ENCODE data around the gene OR52D1. TPM values are rescaled to one million over a fixed set of nuclear protein-coding genes. Genes with fewer than 3 reads are reported as not detected.

Gene OR52D1
- total RNA-seq, 2 experiments from 2014 or later: not detected

DNA sequence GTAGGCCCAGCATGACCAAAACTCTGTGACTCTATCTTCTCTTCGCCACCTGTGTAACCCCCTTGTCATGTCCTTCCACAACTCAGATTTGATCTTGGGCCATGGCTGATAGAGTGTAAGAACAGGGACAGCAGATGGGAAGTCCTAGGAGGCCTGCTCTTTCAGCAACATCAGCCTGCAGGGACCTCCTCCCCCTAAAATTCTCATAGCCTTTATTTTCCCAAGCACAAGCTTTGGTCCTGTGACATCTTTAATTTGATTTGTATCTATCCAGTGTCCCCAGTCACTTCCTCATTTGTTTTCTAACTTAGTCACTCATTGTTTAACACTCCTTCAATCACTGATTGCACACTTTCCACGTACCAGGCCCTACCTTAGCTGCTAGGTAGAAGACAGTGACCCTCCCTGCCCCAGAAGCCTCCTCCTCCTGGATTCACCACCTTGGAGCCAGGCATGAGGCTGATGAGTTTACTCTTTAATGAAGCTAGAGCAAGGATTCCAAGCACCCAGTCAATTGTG lies 16.0 kb downstream of the OR52D1 start:
- Mint-ChIP-seq H3K4me3 (no peak overlapping the region), H3K9me3 (no peaks in the 10 kb centered on the region), H3K27me3 (peaks cover 4% of the 10 kb centered on the region), H3K36me3 (no peaks in the 10 kb centered on the region), H3K4me1 (no peaks in the 10 kb centered on the region), H3K27ac (no peak overlapping the region)
- no peak for DNase-seq

DNA sequence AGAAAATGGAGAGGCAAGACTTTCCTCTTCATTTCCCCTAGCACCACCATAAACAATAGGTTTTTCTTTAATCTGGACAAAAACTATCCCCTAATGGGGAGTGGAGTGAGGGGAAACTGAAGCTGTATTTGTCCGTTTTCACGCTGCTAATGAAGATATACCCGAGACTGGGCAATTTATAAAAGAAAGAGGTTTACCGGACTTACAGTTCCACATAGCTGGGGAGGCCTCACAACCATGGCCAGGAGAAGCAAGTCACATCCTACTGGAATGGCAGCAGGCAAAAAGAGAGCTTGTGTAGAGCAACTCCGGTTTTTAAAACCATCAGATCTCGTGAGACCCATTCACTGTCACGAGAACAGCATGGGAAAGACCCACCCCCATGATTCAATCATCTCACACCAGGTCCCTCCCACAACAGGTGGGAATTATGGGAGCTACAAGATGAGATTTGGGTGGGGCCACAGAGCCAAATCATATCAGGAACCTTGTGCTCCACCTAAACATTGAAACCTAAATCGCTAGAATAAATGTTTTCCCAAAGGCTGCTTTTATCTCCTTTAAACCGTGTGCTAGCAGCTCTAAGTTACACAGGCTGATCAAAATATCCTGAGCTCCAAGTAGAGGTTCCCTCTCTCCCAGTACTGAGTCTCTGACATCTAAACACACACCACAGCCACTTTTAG lies 17.0 kb downstream of the OR52D1 start:
- H3K9me3 Mint-ChIP-seq: no peaks in the 10 kb centered on the region
- H3K4me1 Mint-ChIP-seq: no peaks in the 10 kb centered on the region
- peaks cover 4% of the 10 kb centered on the region for H3K27me3 Mint-ChIP-seq
- H3K27ac Mint-ChIP-seq: no peak overlapping the region
- no peaks in the 10 kb centered on the region for H3K36me3 Mint-ChIP-seq
- no peak for DNase-seq
- H3K4me3 Mint-ChIP-seq: no peak overlapping the region

DNA sequence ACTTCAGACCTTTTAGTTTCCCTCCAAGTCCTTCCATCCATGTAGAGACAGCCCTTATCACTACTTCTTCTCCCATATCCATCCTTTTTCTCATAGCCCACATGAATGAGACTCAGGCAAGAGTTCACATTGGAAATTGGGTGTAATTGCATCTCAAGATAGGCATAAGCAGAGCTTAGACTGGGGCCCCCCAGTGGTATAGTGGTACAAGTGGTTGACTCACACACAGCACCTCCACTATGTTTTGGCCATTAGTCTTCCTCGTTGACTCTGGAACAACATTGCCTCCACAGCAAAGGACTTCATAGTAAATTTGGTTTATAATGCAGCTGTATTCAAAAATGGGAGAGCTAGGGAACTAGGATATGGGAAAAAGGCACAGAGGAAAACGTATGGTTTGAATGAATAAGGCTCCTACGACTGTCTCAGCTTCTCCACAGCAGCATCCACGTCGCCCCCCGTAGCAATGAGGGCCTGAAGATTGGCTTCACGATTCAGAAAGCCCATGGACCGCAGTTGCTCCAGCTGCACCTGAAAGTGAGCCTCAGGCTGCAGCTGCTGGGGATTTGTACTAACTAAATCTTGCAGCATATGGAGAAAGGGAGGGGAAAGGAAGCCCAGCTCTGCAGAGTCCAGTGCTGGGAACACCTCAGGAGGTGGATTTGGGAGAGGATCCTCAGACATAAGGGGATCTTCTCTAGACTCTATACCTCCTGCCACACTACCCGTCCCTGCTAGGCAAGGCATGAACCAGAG lies 18.9 kb downstream of the OR52D1 start:
- no peaks in the 10 kb centered on the region for H3K9me3 Mint-ChIP-seq
- peaks cover 4% of the 10 kb centered on the region for H3K27me3 Mint-ChIP-seq
- no peak overlapping the region for H3K4me3 Mint-ChIP-seq
- no peaks in the 10 kb centered on the region for H3K4me1 Mint-ChIP-seq
- H3K36me3 Mint-ChIP-seq: no peaks in the 10 kb centered on the region
- no peak for DNase-seq
- H3K27ac Mint-ChIP-seq: no peak overlapping the region

DNA sequence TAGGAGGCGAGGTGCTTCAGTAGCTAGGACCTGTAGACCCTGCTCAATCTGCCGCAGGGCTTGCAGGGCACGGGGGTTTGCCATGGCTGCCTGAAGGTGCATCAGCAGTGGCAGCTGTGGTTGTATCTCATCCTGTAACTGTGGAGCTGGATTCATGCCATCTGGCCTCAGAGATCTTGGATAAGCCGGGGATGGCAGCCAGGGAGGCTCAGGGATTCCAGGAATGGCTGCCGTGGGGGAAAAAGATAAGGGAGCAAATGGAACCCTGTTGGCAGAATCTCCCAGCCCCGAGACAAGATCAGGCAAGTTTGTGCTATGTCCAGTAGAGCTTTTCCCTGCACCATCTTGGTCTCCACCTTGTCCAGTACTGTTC lies 19.4 kb downstream of the OR52D1 start:
- Mint-ChIP-seq H3K4me1 (no peaks in the 10 kb centered on the region), H3K9me3 (no peaks in the 10 kb centered on the region), H3K4me3 (no peak overlapping the region), H3K27me3 (peaks cover 4% of the 10 kb centered on the region), H3K36me3 (no peaks in the 10 kb centered on the region), H3K27ac (no peak overlapping the region)
- no peak for DNase-seq

DNA sequence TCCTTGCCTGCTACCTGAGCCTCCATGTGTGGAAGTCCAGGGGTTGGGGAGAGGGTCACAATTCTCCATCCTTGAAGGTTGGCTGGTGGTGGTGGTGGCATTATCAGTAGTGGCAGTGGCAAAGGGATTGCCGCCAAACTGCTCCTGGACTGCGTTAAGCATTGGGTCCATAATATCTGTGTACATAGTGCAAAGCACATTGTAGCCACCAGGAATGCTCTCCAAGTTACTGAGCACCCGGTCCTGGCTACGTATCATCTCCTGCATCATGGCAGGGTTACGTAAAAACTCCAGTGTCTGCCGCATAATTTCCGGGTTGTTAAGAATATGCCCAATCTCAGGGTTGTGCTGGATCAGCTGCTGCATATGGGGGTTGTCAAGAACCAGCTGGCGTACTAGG lies 20.1 kb downstream of the OR52D1 start:
- Mint-ChIP-seq H3K4me1 (no peaks in the 10 kb centered on the region), H3K27ac (no peak overlapping the region), H3K4me3 (no peak overlapping the region), H3K27me3 (peaks cover 4% of the 10 kb centered on the region), H3K9me3 (no peaks in the 10 kb centered on the region), H3K36me3 (no peaks in the 10 kb centered on the region)
- DNase-seq: no peak

DNA sequence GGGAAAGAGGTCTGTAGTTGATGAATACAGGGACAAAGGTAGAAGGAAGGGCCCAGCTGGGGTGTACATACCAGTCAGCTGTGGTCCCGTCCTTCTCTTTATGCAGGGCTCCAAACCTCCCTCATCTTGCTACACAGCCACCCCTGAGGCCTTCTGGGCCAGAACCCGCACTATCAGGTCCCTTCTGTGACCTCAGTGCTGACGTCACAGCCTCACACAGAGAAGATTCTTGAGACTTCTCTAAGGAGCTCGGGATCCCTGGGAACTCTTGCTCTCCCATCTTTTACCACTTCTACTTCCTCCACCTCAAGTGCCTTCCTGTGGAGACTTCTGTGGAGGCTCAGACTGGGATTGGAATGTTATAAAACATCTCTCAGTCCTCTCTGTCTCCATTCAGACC lies 21.3 kb downstream of the OR52D1 start, which contains the start of gene UBQLN3:
Gene UBQLN3 (minus strand): TSS at position 155 of the 400 bp plus-strand sequence. CDS start 399 bp downstream, outside the sequence.
- H3K27ac Mint-ChIP-seq: no peak within 1 kb of the TSS

DNA sequence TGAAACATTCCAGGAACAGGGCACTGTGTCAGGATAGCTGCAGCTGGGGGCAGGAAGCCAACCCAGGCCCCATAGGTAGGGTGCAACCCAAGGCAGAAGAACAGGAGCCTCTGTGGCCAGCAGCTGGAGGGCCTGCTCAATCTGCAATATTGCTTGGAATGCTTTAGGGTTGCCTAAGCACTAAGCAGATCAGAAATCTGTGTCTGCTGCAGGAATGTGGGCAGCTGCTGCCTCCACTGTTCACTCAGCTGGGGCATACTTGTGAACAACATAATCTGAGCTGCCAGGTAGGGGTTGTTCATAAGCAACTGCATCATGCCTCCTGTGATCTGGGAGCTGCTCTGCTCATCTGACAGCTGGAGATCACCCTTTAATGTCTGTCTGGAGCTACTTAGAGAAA lies 26.4 kb downstream of the OR52D1 start:
- H3K4me1 Mint-ChIP-seq: no peaks in the 10 kb centered on the region
- H3K27ac Mint-ChIP-seq: no peak overlapping the region
- H3K4me3 Mint-ChIP-seq: no peak overlapping the region
- DNase-seq: no peak
- H3K27me3 Mint-ChIP-seq: no peaks in the 10 kb centered on the region
- H3K9me3 Mint-ChIP-seq: no peaks in the 10 kb centered on the region
- no peaks in the 10 kb centered on the region for H3K36me3 Mint-ChIP-seq

More for the DNA sequence above, 21.3 kb downstream of the OR52D1 start, which contains the start of gene UBQLN3:
- Mint-ChIP-seq H3K27me3 (peaks cover 4% of the 10 kb centered on the region), H3K36me3 (no peaks in the 10 kb centered on the region), H3K4me1 (no peaks in the 10 kb centered on the region), H3K4me3 (no peak within 1 kb of the TSS), H3K9me3 (no peaks in the 10 kb centered on the region)
- DNase-seq: no peak

DNA sequence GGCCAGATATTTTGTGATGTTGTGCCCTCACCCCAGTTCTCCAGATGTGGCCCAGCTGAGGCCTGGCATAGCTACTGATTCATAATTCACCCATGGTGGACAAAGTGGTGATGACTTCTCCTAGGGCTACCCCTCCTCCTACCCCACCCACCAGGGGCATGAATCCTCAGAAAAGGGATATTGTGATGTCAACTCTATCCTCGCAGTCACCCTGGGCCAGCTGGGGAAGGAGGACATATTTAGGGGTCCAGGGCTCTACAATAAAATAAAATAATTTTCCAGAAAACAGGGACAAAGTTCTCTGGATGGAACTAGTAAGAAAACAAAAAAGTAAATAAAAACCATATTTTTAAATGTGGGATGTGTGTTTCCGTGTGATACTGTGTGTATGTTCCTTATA lies 28.1 kb downstream of the OR52D1 start, which contains the start of gene UBQLNL:
Gene UBQLNL (minus strand): TSS at position 101 of the 400 bp plus-strand sequence. CDS start 258 bp downstream, outside the sequence.
- H3K4me3 Mint-ChIP-seq: no peak within 1 kb of the TSS
- no peak within 1 kb of the TSS for H3K27ac Mint-ChIP-seq
- no peaks in the 10 kb centered on the region for H3K27me3 Mint-ChIP-seq
- no peaks in the 10 kb centered on the region for H3K9me3 Mint-ChIP-seq
- no peaks in the 10 kb centered on the region for H3K36me3 Mint-ChIP-seq
- DNase-seq: no peak
- H3K4me1 Mint-ChIP-seq: no peaks in the 10 kb centered on the region

DNA sequence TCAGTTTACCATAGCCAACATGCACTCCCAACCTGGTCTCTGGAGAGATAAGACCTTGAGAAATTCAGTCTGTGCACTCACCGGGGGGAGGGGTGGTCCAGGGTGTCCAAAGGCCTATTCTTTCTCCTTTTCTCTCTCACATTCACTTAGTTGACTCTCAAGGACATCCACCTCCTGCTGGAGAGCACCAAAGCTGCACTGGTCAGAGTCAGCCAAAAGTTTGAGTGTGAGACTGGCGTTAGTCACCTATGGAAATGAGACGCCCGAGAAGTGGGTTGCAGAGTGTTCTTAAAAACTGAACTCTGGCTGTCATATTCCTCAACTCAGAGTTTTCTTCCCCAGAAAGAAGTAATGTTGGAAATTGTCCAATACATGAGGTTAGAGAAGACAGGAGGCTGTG lies 33.1 kb downstream of the OR52D1 start:
- no peak overlapping the region for H3K4me3 Mint-ChIP-seq

DNA sequence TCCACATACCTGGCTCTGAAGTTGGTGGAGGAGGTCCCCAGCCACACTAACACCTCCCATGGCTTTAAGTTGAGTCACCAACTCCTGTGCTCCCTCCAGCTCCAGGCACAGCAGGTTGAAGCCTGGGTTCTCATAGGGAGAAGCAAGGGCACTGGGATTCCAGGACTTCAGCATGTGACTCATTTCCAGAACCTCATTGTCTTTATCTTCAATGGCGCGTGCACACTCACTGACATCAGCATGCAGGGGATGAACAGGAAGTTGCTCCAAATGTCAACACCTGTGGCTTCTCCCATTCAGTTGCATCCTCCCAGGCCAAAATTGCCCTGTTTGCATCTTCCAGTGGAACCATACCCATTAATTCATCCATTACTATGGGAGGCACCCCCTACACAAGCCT lies 33.8 kb downstream of the OR52D1 start:
- Mint-ChIP-seq H3K4me3 (no peak overlapping the region), H3K36me3 (no peaks in the 10 kb centered on the region), H3K4me1 (no peaks in the 10 kb centered on the region), H3K27me3 (no peaks in the 10 kb centered on the region), H3K27ac (no peak overlapping the region), H3K9me3 (no peaks in the 10 kb centered on the region)
- no peak for DNase-seq

More for the DNA sequence above, 33.1 kb downstream of the OR52D1 start:
- Mint-ChIP-seq H3K9me3 (no peaks in the 10 kb centered on the region), H3K36me3 (no peaks in the 10 kb centered on the region), H3K27ac (no peak overlapping the region), H3K4me1 (no peaks in the 10 kb centered on the region), H3K27me3 (no peaks in the 10 kb centered on the region)
- no peak for DNase-seq

DNA sequence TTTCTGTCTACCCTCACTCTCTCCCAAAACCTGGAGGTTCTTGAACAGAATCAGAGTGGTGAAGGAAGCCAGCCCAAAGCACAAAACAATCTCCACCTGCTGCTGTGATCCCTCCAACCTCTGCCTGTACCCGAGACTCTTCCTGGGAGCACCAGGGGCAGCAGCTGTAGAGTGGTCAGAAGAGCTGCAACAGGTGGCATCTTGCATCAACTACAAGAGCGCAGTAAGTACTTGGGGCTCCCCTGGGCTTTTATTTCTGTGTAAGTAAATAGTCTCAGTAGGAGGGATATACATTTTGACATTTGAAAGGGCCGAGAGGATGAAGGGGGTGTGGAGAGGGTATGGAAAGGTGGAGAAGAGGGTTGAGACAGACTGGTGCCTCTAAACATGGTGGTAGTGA lies 36.3 kb downstream of the OR52D1 start:
- Mint-ChIP-seq H3K36me3 (no peaks in the 10 kb centered on the region), H3K4me3 (no peak overlapping the region), H3K9me3 (no peaks in the 10 kb centered on the region), H3K27ac (no peak overlapping the region), H3K4me1 (no peaks in the 10 kb centered on the region), H3K27me3 (no peaks in the 10 kb centered on the region)
- DNase-seq: no peak

DNA sequence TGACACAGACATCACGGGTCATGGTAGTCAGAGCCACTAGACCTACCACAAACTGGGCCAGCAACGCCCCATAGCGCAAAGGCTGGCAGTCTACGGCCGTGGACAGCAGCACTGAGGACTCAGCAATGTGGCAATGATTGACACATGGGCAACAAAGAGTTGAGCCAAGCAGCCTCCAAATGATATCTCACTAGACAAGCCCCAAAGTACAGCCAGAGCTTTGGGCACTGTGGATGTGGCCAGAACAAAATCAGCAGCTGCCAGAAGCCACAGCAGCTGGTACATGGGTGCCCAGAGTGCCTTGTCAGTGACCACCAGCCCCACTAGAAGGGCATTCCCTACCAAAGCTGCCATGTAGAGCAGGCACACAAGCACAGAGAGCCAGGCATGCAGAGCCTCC lies 39.2 kb downstream of the OR52D1 start:
- no peak for DNase-seq
- no peaks in the 10 kb centered on the region for H3K9me3 Mint-ChIP-seq
- H3K4me3 Mint-ChIP-seq: no peak overlapping the region
- H3K4me1 Mint-ChIP-seq: no peaks in the 10 kb centered on the region
- no peaks in the 10 kb centered on the region for H3K36me3 Mint-ChIP-seq
- H3K27me3 Mint-ChIP-seq: no peaks in the 10 kb centered on the region
- no peak overlapping the region for H3K27ac Mint-ChIP-seq

DNA sequence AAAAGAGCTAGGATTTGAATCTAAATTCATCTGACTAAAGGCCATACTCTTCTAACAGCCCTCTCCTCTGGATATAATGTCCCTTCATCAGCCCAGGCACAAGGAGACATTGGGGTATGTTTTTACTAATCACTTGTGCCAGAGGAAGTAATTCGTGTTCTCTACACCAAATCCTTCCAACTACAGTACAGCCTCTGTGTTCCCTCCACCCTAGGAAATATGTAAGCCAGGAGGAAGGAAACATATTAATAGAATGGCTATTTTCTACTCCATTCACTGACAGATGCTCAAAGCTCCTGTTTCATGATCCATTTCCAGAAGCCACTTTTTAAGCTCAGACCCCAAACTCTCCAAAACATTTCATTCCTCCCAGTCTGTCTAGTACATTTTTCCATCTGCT lies 40.0 kb downstream of the OR52D1 start:
- no peaks in the 10 kb centered on the region for H3K9me3 Mint-ChIP-seq
- H3K36me3 Mint-ChIP-seq: no peaks in the 10 kb centered on the region
- H3K27ac Mint-ChIP-seq: no peak overlapping the region
- no peak overlapping the region for H3K4me3 Mint-ChIP-seq
- H3K27me3 Mint-ChIP-seq: no peaks in the 10 kb centered on the region
- no peaks in the 10 kb centered on the region for H3K4me1 Mint-ChIP-seq
- DNase-seq: no peak

DNA sequence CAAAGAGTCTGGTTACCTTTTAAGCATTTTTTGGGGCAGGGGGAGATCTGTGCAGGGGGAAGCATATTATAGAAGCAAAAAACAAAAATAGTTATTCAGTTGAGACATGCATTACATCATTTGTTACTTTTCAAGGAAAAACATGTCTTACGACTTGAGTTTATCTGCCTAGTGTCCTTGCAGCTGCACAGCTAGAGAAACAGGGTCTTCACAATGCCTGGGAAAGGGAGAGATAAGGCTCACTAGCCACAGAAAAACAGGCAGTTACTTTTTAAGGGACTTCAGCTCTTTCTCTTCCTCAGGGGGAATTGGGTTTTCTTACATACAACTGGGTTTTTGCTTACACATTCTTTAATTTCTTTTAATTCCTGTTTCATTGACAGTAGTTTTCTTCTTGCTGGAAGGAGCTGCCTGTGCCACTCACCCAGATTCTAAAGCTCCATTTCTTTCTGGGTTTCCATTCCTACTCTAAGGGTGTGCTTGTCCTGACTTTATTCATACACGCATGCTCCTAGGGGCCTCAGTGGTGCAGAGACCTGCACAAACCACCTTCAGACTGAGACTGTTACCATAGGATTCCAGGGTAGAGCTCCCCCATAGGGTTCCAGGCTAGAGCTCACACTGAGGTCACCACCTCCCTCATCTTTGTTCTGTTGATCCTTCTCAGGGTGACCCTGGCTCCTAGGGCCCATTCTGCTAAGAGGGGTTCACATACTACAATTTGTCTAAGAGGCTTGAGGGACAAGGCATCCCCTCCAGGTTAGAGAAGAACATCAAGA lies 42.8 kb downstream of the OR52D1 start:
- no peak for DNase-seq
- Mint-ChIP-seq H3K27ac (no peak overlapping the region), H3K4me1 (no peaks in the 10 kb centered on the region), H3K27me3 (no peaks in the 10 kb centered on the region), H3K4me3 (no peak overlapping the region), H3K36me3 (no peaks in the 10 kb centered on the region), H3K9me3 (no peaks in the 10 kb centered on the region)

DNA sequence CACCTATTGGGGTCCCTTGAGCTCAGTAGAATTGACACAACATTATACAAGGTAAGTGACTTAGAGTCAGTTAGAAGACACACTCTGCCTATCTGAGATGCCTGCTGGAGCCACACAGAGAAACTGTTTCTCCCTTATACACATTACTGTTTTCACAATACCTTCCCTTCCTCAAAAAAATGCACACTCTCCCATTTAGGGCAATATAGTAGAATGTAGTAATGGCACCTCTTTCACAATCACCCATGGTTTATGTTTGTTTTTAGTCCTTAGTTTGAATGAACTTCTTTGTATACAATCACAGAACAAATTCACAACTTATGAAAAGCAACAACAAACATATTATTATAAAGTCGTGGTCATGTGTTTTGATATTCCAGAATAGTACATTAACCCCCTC lies 45.6 kb downstream of the OR52D1 start:
- Mint-ChIP-seq H3K4me3 (no peak overlapping the region), H3K27ac (no peak overlapping the region), H3K4me1 (no peaks in the 10 kb centered on the region), H3K36me3 (peaks cover 3% of the 10 kb centered on the region), H3K27me3 (peaks cover 4% of the 10 kb centered on the region), H3K9me3 (peaks cover 5% of the 10 kb centered on the region)
- DNase-seq: no peak
